ENCODE data around the gene STARD3NL.
"Not testable (repeated sequence)": the region's sequence is repeated elsewhere in the genome, so short reads cannot be mapped to it uniquely, and the experiment has no call there.

- not testable (repeated sequence) for TF ChIP-seq ZNF274 (IDR thresholded peaks at IDR 0.05; ENCODE audit: low read depth, low read length); YY1 (IDR thresholded peaks at IDR 0.05; ENCODE audit: insufficient read depth, insufficient read length); SUZ12 (IDR thresholded peaks at IDR 0.05; ENCODE audit: extremely low read depth, insufficient read depth, insufficient read length)
Observed at GRCh38 chr7:38243345-38243744, 65.3 kb downstream of the STARD3NL start.
